ENCODE data around the gene TNFRSF14.

Gene TNFRSF14

GRCh38 chr1:2589431-2590232 lies 33.5 kb downstream of the TNFRSF14 start:
- no peak for DNase-seq

DNA sequence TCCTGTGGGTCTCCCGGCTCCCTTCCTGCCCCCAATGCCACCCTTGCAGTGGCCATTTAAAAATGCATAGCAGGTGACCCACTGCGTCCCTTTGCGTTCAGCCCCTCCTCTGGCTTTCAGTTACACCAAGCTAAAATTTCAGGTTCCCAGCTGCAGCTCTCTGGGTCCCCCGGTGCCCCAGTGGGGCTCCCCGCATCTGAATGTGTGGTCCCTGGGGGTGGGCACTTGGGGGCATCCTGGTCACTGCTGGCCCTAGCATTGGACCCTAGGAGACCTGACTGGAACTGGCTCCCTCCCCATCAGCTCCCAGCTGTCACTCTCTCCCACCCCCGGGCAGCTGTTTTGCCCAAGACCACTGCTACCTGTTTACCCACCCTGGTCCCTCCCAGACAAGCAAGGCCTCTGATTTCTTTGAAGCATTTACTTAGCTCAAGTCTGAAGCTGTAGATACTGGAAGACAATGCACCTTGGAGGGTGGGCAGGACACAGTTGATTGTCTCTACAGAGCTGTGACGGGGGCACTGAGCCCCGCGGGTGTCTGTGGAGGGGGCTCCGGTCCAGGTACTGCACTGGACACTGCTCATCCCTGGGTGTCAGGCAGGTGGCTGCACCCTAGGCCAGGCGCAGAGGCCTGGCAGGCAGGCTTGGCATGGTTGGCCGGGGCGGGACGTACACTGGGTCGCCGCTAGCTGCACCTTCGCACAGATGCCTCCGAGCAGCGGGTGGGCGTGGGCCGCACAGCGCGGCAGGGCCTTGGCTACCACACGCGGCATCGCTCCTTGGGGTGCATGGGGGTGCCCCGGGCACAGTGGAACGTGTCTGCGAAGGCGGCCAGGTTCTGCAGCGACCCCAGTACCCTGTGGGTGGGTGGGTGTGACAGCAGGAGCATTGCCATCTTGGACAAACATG lies 34.3 kb downstream of the TNFRSF14 start:
- DNase-seq = no peak

GRCh38 chr1:2591233-2591580 lies 35.0 kb downstream of the TNFRSF14 start:
- no peak for DNase-seq

- DNase-seq = no peak
These were observed 35.5 kb downstream of the TNFRSF14 start for GRCh38 chr1:2591581-2592261.

GRCh38 chr1:2592672-2593071 lies 36.5 kb downstream of the TNFRSF14 start:
- DNase-seq = no peak

GRCh38 chr1:2593251-2593878 lies 37.2 kb downstream of the TNFRSF14 start:
- DNase-seq = no peak

GRCh38 chr1:2594001-2594640 lies 38.0 kb downstream of the TNFRSF14 start:
- no peak for DNase-seq

DNA sequence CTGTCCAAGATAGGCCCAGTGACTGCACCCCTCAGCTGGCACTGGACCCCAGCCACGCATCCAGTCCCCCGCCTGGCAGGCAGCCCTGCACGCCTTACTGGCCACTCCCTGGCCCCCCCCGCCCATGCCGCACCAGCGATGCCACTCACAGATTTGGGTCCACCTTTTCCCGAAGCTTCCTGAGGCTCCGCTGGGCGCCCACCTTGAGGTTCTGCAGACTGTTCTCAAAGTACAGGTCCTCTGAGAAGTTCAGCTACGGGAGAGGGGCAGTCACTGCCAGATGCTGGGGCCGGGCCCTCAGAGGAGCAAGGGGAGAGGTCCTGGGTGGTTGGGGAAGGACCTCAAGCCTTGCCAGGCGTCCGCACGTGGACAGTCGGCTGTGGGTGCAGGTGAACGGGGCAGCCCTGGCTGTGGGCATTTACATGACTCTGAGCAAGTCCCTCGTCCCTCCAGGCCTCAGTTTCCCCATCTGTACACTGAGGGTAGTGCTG lies 38.5 kb downstream of the TNFRSF14 start:
- no peak for DNase-seq

GRCh38 chr1:2595261-2595811 lies 39.2 kb downstream of the TNFRSF14 start:
- DNase-seq = no peak

GRCh38 chr1:2595812-2596529 lies 39.8 kb downstream of the TNFRSF14 start:
- DNase-seq = no peak

DNA sequence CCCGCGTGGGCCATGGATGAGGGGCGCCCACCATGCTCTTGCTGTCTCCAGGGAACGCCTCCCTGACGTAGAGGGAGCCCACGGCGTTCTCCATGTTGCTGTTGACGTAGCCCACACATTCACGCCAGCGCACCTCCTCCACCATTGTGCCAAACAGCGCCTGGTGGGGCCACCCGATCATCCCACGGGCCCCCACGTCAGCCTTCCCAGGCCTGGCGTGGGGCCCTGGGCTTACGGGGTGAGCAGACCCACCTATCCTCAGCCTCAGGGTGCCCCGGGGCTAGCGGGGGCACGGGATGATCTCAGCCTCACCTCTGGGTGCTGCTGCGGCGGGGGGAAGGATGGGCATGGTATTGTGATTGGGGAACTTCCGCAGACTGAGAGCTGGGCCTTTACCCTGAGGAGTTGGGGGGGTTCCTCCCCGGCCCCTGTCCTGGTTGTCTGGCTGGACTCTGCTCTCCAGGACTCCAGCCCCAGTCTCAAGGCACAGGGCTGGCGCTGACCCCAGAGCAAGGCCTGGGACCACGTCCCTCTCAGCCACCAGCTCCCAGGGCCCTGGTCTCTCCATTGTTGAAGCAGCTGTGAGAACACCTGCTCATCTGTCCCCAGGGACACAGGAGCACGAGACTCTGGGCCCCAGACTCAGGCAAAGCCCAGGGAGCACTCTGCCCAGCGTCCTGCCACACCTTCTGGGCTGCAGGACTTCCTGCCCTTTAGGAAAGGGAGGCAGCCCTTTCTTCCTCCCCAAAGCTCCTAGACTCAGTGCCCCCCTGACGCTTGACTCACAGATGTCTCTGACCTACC lies 40.6 kb downstream of the TNFRSF14 start:
- DNase-seq = no peak

DNA sequence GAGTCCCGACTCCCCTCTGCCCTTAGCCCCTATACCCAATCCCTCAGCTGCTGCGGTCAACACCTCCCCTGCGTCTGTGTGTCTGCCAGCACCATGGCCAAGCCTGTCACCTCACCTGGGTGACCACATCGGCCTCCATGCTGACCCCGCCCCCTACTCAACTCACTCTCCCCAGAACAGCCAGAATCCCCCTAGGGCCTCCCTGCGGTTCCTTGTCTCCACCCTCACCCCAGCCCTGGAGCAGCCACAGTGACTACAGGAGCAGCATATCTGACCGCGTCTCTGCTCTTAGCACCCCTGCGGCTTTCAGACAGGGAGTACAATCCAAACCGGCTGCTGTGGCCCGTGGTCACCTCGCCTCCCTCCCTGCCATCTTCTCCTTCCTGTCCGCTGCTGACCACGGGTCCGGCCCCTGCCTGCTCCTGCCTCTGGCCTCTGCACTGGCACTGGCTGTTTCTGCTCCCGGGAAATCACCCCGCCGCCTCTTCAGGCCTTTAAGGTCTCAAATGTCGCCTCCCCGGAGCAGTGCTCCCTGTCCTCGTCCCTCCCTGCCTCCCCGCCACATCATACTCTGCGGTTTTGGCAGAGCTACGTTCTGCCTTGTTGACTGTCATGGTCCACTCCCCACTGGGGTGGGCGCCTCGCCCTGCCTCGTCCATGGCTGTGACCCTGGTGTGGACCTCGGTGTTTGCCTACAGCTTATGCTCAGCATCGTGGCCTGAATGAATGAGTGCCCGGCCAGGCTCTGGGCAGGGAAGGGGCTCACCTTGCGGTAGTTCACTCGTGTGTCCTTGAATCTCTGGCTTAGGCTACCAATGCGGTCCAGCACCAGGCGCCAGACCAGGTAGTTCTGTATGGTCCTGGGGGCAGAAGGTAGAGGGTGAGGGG lies 41.5 kb downstream of the TNFRSF14 start:
- no peak for DNase-seq

GRCh38 chr1:2598329-2598931 lies 42.3 kb downstream of the TNFRSF14 start:
- no peak for DNase-seq

- DNase-seq = no peak
These were observed 45.6 kb downstream of the TNFRSF14 start for GRCh38 chr1:2601721-2602303.

DNA sequence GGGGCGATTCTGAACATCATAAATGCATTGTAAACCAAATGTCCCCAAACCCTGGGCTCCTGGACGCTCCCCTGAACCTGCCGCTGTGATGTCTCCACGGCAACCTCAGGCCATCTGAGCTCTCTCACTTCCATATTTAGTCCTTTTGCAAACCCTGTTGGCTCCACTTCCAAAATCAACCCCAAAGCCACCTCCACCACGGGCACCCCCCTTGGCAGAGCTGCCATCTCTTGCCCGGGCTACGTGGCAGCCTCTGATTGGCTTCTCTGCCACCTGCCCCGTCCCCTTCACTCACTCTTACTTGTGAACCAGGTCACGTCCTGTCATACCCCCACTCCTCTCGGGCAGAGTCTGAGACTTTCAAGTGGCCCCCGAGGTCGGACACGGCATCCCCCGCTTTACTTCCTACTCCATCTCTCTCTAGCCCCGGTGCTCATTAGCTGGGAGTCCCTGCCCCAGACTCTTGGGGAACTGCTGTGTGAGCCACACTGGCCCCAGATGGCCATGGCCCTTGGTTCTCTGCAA lies 46.2 kb downstream of the TNFRSF14 start:
- DNase-seq = no peak

DNA sequence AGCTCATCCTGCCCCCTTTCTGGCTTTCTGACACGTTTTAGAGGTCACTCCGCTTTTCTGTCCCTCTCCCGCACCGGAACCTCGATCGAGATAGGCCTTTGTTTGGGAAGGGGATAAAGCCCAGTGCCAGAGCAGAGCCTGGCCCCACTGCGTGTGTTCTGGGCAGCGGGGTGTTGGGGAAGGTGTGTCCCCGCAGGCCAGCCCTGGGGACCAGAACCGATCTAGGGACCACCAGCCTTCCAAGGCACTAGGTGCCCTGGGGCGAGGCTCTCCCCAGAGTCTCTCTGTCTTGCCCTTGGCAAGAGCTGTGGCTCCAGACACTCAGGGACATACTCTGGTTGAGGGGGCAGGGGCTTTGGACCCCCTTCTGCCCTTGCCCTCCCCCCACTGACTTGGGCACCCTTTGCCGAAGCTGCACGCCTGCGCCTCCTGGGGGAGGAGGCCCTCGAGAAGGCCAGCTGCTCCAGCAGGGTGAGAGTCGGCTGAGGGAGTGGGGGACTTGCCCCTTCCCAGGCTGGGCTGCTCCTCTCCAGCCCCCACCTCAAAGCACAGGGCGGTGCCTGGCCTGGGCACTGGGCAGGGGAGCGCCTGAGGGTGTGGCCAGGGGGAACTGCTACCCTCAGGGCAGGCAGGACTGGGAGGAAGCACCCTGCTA lies 46.8 kb downstream of the TNFRSF14 start:
- DNase-seq = no peak

GRCh38 chr1:2603521-2604155 lies 47.5 kb downstream of the TNFRSF14 start:
- no peak for DNase-seq
